Measurements from ENCODE around the gene LAG3.

Gene LAG3

DNA sequence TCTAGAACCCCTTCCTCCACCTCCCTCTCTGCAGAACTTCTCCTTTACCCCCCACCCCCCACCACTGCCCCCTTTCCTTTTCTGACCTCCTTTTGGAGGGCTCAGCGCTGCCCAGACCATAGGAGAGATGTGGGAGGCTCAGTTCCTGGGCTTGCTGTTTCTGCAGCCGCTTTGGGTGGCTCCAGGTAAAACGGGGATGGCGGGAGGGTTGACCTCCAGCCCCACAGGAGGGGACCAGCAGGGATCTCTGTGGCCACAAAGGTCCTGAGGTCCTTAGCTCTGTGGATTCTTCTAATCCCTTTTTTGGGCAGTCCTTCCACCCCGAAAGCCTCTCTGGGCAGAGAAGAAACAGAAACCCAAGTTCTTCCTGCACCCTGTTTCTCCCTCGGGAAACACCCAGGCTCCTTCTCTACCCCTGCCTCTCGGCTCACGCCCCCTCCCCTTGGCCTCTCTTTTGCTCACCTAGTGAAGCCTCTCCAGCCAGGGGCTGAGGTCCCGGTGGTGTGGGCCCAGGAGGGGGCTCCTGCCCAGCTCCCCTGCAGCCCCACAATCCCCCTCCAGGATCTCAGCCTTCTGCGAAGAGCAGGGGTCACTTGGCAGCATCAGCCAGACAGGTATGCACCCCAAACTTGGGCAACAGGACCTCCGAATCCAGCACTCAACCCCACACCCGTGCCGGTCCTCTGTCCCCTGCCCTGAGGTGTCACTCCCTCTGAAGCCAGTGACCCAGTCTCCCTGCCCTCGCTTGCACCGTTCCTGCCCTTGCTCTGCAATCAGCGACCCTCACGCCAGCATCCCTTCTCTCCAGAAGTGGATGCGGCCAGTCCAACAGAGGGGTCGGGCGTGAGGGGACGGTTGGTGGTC is 638 bp downstream of the LAG3 start:
- no peak for DNase-seq

GRCh38 chr12:6773590-6774351 is 1.5 kb downstream of the LAG3 start:
- no peak for DNase-seq

- no peak for DNase-seq
Observed at GRCh38 chr12:6774499-6775062, 2.3 kb downstream of the LAG3 start.

GRCh38 chr12:6775185-6776174 is 3.2 kb downstream of the LAG3 start:
- no peak for DNase-seq

- no peak for DNase-seq
Observed at GRCh38 chr12:6777386-6777785, 5.1 kb downstream of the LAG3 start.

DNA sequence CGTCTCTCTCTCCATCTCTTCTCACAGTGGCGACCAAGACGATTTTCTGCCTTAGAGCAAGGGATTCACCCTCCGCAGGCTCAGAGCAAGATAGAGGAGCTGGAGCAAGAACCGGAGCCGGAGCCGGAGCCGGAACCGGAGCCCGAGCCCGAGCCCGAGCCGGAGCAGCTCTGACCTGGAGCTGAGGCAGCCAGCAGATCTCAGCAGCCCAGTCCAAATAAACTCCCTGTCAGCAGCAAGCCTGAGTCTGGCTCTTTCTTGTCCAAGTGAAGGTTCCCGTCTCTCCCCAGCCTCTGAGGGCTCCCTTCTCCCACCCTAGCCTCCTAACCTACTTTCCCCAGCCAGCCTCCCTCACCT is 5.9 kb downstream of the LAG3 start:
- DNase-seq: no peak

DNA sequence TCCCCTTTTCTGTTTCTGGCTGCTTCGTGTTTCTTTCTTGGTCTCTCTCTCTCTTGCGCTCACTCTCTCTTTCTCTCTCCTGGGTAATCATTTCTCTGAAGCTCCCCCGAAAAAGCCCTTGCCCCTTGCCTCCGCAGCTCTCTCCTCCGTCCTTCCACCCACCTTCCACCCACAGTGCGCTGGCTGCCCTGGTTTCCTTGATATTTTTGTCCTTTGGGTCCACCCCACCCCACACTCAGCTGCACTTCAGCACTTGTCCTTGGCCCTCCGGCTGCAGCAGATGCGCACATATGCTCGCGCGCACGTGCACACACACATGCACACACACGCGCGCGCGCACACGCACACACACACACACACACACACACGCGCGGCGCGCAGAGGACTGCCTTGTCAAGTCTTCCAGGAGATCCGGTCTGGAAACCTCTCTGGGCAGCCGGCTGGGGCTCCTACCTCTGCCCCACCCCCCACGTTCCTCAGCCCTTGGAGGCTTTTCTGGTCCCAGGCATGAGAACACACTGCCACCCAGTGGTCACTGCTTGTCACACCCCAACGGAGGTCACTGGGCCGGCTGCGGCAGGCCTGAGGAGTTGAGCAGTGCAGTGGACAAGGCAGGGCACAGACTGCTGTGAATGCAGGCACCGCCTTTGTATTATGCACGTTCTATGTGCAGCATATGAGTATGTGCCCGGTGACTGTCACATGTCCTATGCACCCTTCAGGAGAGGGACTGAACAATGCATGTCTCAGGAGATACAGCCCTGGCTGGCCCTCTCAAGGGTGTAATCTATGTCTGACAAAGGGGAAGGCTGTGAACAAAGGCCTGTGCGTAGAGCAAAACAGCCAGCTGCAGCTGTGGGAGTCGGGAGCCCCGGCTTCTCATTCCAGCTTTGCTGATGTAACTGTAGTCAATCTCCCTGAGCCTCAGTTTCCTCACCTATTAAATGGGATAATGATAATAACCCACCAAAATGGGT is 6.5 kb downstream of the LAG3 start:
- DNase-seq: peak; percentile 24

DNA sequence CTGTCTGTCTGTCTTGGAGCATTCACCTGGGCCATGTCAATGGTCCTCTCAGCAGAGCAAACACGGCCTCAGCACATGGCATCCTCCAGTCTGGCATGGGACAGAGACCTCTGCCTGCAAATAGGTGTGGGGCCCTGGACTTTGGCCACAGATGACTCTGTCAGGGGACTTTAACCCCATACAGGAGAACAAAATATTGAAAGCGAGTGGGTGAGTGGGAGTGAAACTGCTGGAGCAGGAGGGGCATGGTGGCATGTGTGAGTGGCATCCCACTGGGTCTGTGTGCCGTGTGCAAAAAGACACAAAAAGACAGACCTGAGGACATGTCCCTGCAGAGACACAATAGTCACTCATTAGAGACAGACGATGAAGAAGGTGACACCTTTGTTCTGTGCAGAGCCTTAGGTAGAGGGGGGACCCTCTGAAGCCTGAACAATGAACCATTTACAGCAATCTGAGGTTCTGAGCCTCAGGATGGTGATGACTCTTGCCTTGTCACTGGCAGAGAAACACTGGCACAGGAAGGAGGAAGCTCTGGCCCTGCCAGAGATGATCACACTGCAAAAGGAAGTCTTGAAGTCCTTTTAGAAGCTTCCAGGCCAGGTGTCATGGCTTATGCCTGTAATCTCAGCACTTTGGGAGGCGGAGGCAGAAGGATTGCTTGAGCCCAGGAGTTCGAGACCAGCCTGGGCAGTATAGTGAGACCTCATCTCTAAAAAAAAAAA is 7.5 kb downstream of the LAG3 start:
- no peak for DNase-seq

DNA sequence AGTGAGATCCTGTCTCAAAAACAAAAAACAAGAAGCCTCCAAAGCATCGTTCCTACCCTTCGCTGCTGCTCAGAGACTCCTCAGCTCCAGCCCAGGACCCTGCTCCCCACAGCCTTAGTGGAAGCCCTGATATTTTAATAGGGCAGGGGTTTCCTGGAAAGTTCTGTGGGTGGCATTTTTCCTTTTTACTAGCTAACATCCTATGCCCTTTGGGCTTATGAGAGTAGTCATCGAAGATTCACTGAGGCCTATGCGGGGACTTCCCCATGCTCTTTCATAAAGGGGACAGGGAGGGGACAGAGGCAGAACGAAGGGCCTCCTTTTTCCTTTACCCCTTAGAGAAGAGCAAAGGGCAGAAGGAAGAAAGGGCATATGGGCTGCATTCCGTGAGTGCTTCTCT is 8.3 kb downstream of the LAG3 start:
- DNase-seq: no peak

DNA sequence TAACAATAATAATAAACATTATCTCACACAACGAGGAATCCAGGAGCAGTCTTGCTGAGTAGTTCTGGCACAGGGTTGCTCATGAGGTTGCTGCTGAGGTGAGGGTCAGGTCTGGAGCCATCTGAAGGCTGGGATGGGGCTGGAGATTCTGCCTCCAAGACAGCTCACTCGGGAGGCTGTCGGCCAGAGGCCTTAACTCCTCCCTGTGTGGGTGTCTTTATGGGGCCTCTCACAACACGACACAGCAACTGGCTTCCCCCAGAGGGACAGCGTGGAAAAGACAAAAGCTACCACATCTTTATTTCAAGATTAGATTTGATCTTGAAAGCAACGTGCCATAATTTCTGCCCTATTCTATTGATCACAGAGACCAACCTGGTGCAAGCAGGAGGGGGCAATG is 9.8 kb downstream of the LAG3 start:
- DNase-seq: no peak

DNA sequence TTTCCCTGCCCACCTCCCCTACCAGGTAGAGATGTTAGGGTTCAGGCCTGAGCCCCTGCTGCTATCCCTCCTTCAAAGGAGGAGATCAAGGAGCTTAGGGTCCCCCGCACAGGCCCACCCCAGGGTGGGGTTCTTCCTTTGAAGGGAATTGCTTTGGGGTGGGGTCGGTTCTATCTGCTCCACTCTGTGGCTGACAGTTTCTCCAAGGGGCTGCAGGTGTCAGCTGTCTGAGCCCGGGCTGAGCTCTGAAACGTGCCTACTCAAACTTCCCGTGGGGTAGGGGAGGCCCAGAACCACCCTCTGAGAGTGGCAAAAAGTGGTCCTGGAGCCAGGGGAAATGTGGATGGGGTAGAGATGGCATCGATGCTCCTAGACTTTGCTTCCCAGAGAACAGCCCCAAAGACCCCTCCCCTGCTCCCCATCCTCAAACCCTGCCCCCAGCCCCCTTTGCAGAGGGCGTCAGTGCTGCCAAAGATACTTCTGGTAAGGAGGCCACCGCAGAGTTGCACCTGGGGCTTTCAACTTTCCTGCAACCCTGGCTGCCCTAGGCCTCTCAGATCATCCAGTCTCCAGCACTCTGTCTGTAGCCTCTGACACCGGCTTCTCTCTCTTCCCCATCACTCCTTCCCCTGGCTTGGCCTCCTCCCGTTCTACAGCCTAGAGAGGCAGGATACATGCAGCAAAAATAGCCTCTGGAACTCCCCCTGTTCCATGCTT is 10.7 kb downstream of the LAG3 start:
- no peak for DNase-seq

- DNase-seq: no peak
Observed at GRCh38 chr12:6783828-6784227, 11.5 kb downstream of the LAG3 start.

DNA sequence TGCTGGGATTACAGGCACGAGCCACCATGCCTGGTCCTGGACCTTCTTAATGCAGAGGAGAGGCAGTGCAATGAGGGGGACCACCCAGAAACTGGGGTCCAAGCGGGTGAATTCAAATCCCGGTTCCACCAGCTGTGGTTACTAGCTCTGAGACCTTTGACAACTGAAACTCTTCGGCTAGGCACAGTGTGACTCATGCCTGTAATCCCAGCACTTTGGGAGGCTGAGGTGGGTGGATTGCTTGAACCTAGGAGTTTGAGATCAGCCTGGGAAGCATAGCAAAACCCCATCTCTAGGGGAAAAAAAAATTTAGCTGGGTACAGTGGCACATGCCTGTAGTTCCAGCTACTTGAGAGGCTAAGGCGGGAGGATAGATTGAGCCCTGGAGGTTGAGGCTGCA is 12.0 kb downstream of the LAG3 start:
- DNase-seq: no peak

- no peak for DNase-seq
Observed at GRCh38 chr12:6784761-6785160, 12.4 kb downstream of the LAG3 start.

- DNase-seq: no peak
Observed at GRCh38 chr12:6786416-6787094, 14.2 kb downstream of the LAG3 start.

DNA sequence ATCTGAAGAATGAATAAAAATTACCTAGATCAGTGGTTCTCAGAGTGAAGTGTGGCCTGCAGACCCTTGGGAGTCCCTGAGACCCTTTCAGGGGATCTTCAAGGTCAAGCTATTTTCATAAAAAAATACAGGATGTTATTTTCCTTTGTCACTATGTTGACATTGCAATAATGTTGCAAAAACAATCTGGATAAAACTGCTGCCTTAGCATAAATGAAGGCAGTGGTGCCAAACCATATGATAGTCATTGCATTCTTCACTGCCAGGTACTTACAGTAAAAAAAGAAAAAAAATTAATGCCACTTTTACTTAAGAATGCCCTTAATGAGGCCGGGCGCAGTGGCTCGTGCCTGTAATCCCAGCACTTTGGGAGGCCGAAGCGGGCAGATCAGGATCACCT is 15.0 kb downstream of the LAG3 start:
- no peak for DNase-seq

DNA sequence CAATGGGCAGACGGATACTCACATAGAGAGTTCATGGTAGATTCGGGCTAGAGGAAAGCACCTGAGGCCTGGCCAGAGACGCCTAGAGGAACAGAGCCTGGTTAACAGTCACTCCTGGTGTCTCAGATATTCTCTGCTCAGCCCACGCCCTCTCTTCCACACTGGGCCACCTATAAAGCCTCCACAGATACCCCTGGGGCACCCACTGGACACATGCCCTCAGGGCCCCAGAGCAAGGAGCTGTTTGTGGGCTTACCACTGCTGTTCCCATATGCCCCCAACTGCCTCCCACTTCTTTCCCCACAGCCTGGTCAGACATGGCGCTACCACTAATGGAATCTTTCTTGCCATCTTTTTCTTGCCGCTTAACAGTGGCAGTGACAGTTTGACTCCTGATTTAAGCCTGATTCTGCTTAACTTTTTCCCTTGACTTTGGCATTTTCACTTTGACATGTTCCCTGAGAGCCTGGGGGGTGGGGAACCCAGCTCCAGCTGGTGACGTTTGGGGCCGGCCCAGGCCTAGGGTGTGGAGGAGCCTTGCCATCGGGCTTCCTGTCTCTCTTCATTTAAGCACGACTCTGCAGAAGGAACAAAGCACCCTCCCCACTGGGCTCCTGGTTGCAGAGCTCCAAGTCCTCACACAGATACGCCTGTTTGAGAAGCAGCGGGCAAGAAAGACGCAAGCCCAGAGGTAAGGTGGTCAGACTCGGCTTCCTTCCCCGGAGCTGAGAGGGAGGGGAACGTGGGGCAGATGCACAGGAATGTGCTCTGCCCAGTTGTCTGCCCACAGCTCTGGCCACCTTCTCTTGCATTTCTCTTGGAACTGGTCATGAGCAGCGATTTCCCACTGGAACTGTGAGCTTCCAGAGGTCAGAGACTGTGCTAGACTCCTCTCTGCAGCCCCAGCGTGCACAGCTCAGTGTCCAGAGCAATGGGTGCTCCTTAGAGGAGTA is 16.9 kb downstream of the LAG3 start, which contains the start of gene CD4:
Gene CD4, plus strand, starts transcription at position 557 of the 953 bp plus-strand sequence. CDS start 10,611 bp downstream, outside the sequence.
- no peak for DNase-seq

DNA sequence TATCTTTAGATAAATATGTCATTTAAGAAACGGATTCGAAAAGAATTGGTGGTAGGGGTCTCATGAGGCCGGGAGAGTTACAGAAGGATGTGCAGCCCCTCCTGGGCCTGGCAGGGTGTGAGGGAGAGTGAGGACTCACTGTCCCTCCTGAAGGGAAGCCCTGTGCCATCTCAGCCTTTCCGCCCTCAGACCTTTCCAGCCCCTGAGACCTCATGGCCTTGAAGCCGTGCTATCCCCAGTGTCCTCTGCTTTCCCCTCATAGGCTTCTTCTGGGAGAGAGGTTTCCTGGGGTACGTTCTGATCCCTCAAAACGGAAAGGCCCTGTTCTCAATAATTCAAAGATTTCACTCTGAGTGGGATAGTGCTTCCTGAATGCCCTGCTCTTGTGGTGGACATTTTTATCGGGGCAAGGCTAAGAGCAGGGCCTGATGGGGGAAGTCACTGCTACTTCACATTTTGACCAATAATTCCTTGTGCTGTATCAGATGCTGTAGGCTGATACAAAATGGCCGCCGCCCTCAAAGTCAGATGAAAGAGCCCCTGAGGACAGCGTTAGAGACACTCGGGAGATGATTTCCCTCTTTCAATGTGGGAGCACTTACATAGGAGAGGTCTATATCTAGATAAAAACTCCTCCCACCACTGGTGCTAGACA is 18.3 kb downstream of the LAG3 start:
- DNase-seq: no peak
